HL-60 (cell line): ENCODE data around the gene IPO11.

Source experiments
- POLR2AphosphoS5 ChIP-seq: IDR thresholded peaks from 2 replicates; pipeline ENCODE4 v1.6.1; 2012; ENCODE audit warnings: low read depth
- REST ChIP-seq: IDR thresholded peaks from 2 replicates; pipeline ENCODE4 v1.6.1; 2012; ENCODE audit warnings: low read depth; ENCODE audit not compliant: insufficient replicate concordance
- TF ChIP-seq, protein P1 (sequence below): IDR thresholded peaks from one replicate; pipeline ENCODE4 v1.5.1; 2011; ENCODE audit warnings: low read length, control low read depth, inconsistent platforms; ENCODE audit not compliant: insufficient read depth

GRCh38 chr5:62395210-62395950 is 17.2 kb upstream of the IPO11 start:
- TF ChIP-seq, protein P1, sequence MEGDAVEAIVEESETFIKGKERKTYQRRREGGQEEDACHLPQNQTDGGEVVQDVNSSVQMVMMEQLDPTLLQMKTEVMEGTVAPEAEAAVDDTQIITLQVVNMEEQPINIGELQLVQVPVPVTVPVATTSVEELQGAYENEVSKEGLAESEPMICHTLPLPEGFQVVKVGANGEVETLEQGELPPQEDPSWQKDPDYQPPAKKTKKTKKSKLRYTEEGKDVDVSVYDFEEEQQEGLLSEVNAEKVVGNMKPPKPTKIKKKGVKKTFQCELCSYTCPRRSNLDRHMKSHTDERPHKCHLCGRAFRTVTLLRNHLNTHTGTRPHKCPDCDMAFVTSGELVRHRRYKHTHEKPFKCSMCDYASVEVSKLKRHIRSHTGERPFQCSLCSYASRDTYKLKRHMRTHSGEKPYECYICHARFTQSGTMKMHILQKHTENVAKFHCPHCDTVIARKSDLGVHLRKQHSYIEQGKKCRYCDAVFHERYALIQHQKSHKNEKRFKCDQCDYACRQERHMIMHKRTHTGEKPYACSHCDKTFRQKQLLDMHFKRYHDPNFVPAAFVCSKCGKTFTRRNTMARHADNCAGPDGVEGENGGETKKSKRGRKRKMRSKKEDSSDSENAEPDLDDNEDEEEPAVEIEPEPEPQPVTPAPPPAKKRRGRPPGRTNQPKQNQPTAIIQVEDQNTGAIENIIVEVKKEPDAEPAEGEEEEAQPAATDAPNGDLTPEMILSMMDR: no peak
- TF ChIP-seq POLR2AphosphoS5: no peak
- TF ChIP-seq REST: no peak
